ENCODE results near the gene ZNF655. TPM values are rescaled to one million over a fixed set of nuclear protein-coding genes. Genes with fewer than 3 reads are reported as not detected.

Gene ZNF655
- total RNA-seq, 2 experiments from 2014 or later: 102 to 103 TPM

GRCh38 chr7:99597762-99598501 is 39.5 kb downstream of the ZNF655 start, which contains the start of gene TMEM225B:
Gene TMEM225B, plus strand, starts transcription at chr7:99598267. Its CDS starts 6,122 bp downstream, at chr7:99604389.
- no peaks in the 10 kb centered on the region for H3K27me3 Mint-ChIP-seq
- H3K9me3 Mint-ChIP-seq: no peaks in the 10 kb centered on the region
- ChIA-PET POLR2A (interaction anchor here (0.6 to 1.7 kb wide), 2 partner anchors 19 to 39 kb away, joined by 4 to 7 read pairs; partner anchors contain the start of genes ZNF655 and ZSCAN25), CTCF (no interaction called here)
- no peaks in the 10 kb centered on the region for H3K36me3 Mint-ChIP-seq (ENCODE audit: low read depth)
- H3K27ac Mint-ChIP-seq: no peak within 1 kb of the TSS
- H3K4me1 Mint-ChIP-seq: no peaks in the 10 kb centered on the region
- H3K4me3 Mint-ChIP-seq: no peak within 1 kb of the TSS
- DNase-seq: peak; percentile 44

- ChIA-PET POLR2A (no interaction called here), CTCF (no interaction called here)
- H3K4me3 Mint-ChIP-seq: no peak overlapping the region
- no peak for DNase-seq
- H3K4me1 Mint-ChIP-seq: no peaks in the 10 kb centered on the region
- no peaks in the 10 kb centered on the region for H3K27me3 Mint-ChIP-seq
- H3K27ac Mint-ChIP-seq: no peak overlapping the region
- no peaks in the 10 kb centered on the region for H3K9me3 Mint-ChIP-seq
- H3K36me3 Mint-ChIP-seq (ENCODE audit: low read depth): no peaks in the 10 kb centered on the region
Observed at GRCh38 chr7:99599836-99600235, 41.4 kb downstream of the ZNF655 start.

GRCh38 chr7:99601656-99602310 is 43.3 kb downstream of the ZNF655 start:
- H3K9me3 Mint-ChIP-seq: no peaks in the 10 kb centered on the region
- no peaks in the 10 kb centered on the region for H3K27me3 Mint-ChIP-seq

GRCh38 chr7:99605527-99605926 is 47.1 kb downstream of the ZNF655 start:
- POLR2A ChIA-PET: no interaction called here
- CTCF ChIA-PET: no interaction called here
- Mint-ChIP-seq H3K4me1 (no peaks in the 10 kb centered on the region), H3K36me3 (ENCODE audit: low read depth) (no peaks in the 10 kb centered on the region), H3K27ac (no peak overlapping the region), H3K4me3 (no peak overlapping the region), H3K9me3 (no peaks in the 10 kb centered on the region), H3K27me3 (peaks cover 5% of the 10 kb centered on the region)
- no peak for DNase-seq

More at GRCh38 chr7:99601656-99602310, 43.3 kb downstream of the ZNF655 start:
- ChIA-PET POLR2A (interaction anchor here (1.5 kb wide), 1 partner anchor 15 kb away, joined by 4 read pairs; the partner anchor contains the start of gene ZSCAN25), CTCF (no interaction called here)
- H3K36me3 Mint-ChIP-seq (ENCODE audit: low read depth): no peaks in the 10 kb centered on the region
- no peak for DNase-seq
- H3K4me3 Mint-ChIP-seq: no peak overlapping the region
- H3K27ac Mint-ChIP-seq: no peak overlapping the region
- H3K4me1 Mint-ChIP-seq: no peaks in the 10 kb centered on the region

- no peak for DNase-seq
- ChIA-PET CTCF (no interaction called here), POLR2A (interaction anchor here (2.3 kb wide), 1 partner anchor 10 kb away, joined by 7 read pairs; the partner anchor contains the start of gene ZSCAN25)
- H3K4me3 Mint-ChIP-seq: no peak overlapping the region
- no peaks in the 10 kb centered on the region for H3K4me1 Mint-ChIP-seq
- peaks cover 8% of the 10 kb centered on the region for H3K27me3 Mint-ChIP-seq
- H3K36me3 Mint-ChIP-seq (ENCODE audit: low read depth): no peaks in the 10 kb centered on the region
- H3K27ac Mint-ChIP-seq: no peak overlapping the region
- no peaks in the 10 kb centered on the region for H3K9me3 Mint-ChIP-seq
Observed at GRCh38 chr7:99606531-99606930, 48.1 kb downstream of the ZNF655 start.

- Mint-ChIP-seq H3K4me3 (no peak overlapping the region), H3K36me3 (ENCODE audit: low read depth) (no peaks in the 10 kb centered on the region), H3K4me1 (no peaks in the 10 kb centered on the region), H3K27me3 (peaks cover 8% of the 10 kb centered on the region), H3K27ac (no peak overlapping the region), H3K9me3 (no peaks in the 10 kb centered on the region)
- ChIA-PET CTCF (interaction anchor here (0.6 kb wide), 1 partner anchor 380 kb away, joined by 4 read pairs; no protein-coding TSS in a partner anchor), POLR2A (interaction anchor here (2.3 kb wide), 1 partner anchor 9 kb away, joined by 7 read pairs; the partner anchor contains the start of gene ZSCAN25)
- no peak for DNase-seq
Observed at GRCh38 chr7:99607548-99607947, 49.1 kb downstream of the ZNF655 start.

GRCh38 chr7:99614495-99614894 is 56.1 kb downstream of the ZNF655 start:
- Mint-ChIP-seq H3K36me3 (ENCODE audit: low read depth) (peaks cover 20% of the 10 kb centered on the region), H3K9me3 (no peaks in the 10 kb centered on the region), H3K27me3 (peaks cover 9% of the 10 kb centered on the region), H3K4me3 (no peak overlapping the region), H3K27ac (no peak overlapping the region), H3K4me1 (peaks cover 41% of the 10 kb centered on the region)
- POLR2A ChIA-PET: interaction anchor here (2.5 to 3.7 kb wide), 2 partner anchors 10 to 56 kb away, joined by 19 to 42 read pairs; partner anchors contain the start of gene ZNF655
- CTCF ChIA-PET: no interaction called here
- no peak for DNase-seq

GRCh38 chr7:99615989-99616358 is 57.5 kb downstream of the ZNF655 start:
- ChIA-PET CTCF (interaction anchor here (1.2 kb wide), 2 partner anchors 64 to 375 kb away, joined by 3 to 4 read pairs; partner anchors contain the start of gene FAM200A), POLR2A (interaction anchor here (1.1 to 3.7 kb wide), 12 partner anchors 9 to 207 kb away, joined by 3 to 42 read pairs (median 6); partner anchors contain the start of genes BUD31, PDAP1, TMEM225B and ZKSCAN5)
- Mint-ChIP-seq H3K9me3 (no peaks in the 10 kb centered on the region), H3K36me3 (ENCODE audit: low read depth) (peaks cover 33% of the 10 kb centered on the region), H3K27ac (peak overlapping the region; percentile 86), H3K4me3 (peak overlapping the region; percentile 89), H3K27me3 (peaks cover 2% of the 10 kb centered on the region), H3K4me1 (peaks cover 47% of the 10 kb centered on the region)
- no peak for DNase-seq

- no peaks in the 10 kb centered on the region for H3K9me3 Mint-ChIP-seq
- peak within 1 kb of the TSS; percentile 89 for H3K4me3 Mint-ChIP-seq
- ChIA-PET POLR2A (interaction anchor here (0.6 to 3.7 kb wide), 16 partner anchors 8 to 303 kb away, joined by 3 to 42 read pairs (median 4); partner anchors contain the start of genes BUD31, PDAP1, TMEM225B and ZKSCAN5), CTCF (interaction anchor here (0.9 to 1.2 kb wide), 3 partner anchors 14 to 112 kb away, joined by 3 to 4 read pairs (median 3); partner anchors contain the start of genes FAM200A and ZKSCAN5)
- H3K4me1 Mint-ChIP-seq: peaks cover 53% of the 10 kb centered on the region
- peak within 1 kb of the TSS; percentile 86 for H3K27ac Mint-ChIP-seq
- peak; percentile 87 for DNase-seq
- peaks cover 39% of the 10 kb centered on the region for H3K36me3 Mint-ChIP-seq (ENCODE audit: low read depth)
- H3K27me3 Mint-ChIP-seq: peaks cover 2% of the 10 kb centered on the region
Observed at GRCh38 chr7:99616359-99617191, 58.1 kb downstream of the ZNF655 start, which contains the start of gene ZSCAN25. Gene ZSCAN25, plus strand, starts transcription at chr7:99616946. Its CDS starts 2,661 bp downstream, at chr7:99619607.

- no peak for DNase-seq
- Mint-ChIP-seq H3K27ac (peak overlapping the region; percentile 86), H3K9me3 (no peaks in the 10 kb centered on the region), H3K4me3 (peak overlapping the region; percentile 89), H3K36me3 (ENCODE audit: low read depth) (peaks cover 45% of the 10 kb centered on the region), H3K27me3 (peaks cover 2% of the 10 kb centered on the region), H3K4me1 (peaks cover 55% of the 10 kb centered on the region)
- ChIA-PET POLR2A (interaction anchor here (1.0 to 3.7 kb wide), 11 partner anchors 10 to 483 kb away, joined by 3 to 42 read pairs (median 4); partner anchors contain the start of genes MCM7, TMEM225B, ZKSCAN5 and ZNF394), CTCF (interaction anchor here (0.9 to 1.0 kb wide), 2 partner anchors 13 to 113 kb away, joined by 3 to 4 read pairs; partner anchors contain the start of gene ZKSCAN5)
Observed at GRCh38 chr7:99617192-99617781, 58.8 kb downstream of the ZNF655 start.

- H3K36me3 Mint-ChIP-seq (ENCODE audit: low read depth): peaks cover 60% of the 10 kb centered on the region
- DNase-seq: no peak
- ChIA-PET CTCF (no interaction called here), POLR2A (interaction anchor here (1.3 to 3.5 kb wide), 2 partner anchors 60 to 119 kb away, joined by 3 to 21 read pairs; partner anchors contain the start of genes ZNF394 and ZNF655)
- H3K27me3 Mint-ChIP-seq: peaks cover 2% of the 10 kb centered on the region
- H3K4me1 Mint-ChIP-seq: peaks cover 69% of the 10 kb centered on the region
- no peak overlapping the region for H3K27ac Mint-ChIP-seq
- peak overlapping the region; percentile 89 for H3K4me3 Mint-ChIP-seq
- no peaks in the 10 kb centered on the region for H3K9me3 Mint-ChIP-seq
Observed at GRCh38 chr7:99618726-99619125, 60.3 kb downstream of the ZNF655 start.

Measured in activated CD4-positive, alpha-beta memory T cell treated with anti-CD3 and anti-CD28 coated beads, Interleukin-2, amount 10 ng/mL, durations not matched to agents 7 days and 5 days (primary cell).